HG03469 (cell line): Measurements from ENCODE around the gene NRF1.
"Not testable (repeated sequence)": the region's sequence is repeated elsewhere in the genome, so short reads cannot be mapped to it uniquely, and the experiment has no call there.

Experiments used
- ATAC-seq: cut with Tn5 transposase; IDR thresholded peaks from one replicate; pipeline ENCODE4 v1.9.1; 2021; ENCODE audit warnings: mild to moderate bottlenecking, moderate library complexity, moderate number of reproducible peaks; ENCODE audit not compliant: unreplicated experiment

NRF1 gene

GRCh38 chr7:129644634-129645230, 33.2 kb downstream of the NRF1 start:
- no peak for ATAC-seq

GRCh38 chr7:129646369-129647021, 35.0 kb downstream of the NRF1 start:
- ATAC-seq, result no peak

- no peak for ATAC-seq
These were observed 37.7 kb downstream of the NRF1 start for GRCh38 chr7:129649128-129649690.

- no peak for ATAC-seq
These were observed 38.7 kb downstream of the NRF1 start for GRCh38 chr7:129650056-129650758.

GRCh38 chr7:129652914-129653313, 41.4 kb downstream of the NRF1 start:
- ATAC-seq, result no peak

- ATAC-seq, result no peak
These were observed 44.3 kb downstream of the NRF1 start for GRCh38 chr7:129655811-129656210.

- ATAC-seq, result no peak
These were observed 45.8 kb downstream of the NRF1 start for GRCh38 chr7:129657363-129657762.

- ATAC-seq, result not testable (repeated sequence)
These were observed 48.4 kb downstream of the NRF1 start for GRCh38 chr7:129659907-129660306.

GRCh38 chr7:129661645-129662182, 50.2 kb downstream of the NRF1 start:
- ATAC-seq, result no peak

- ATAC-seq, result not testable (repeated sequence)
These were observed 51.7 kb downstream of the NRF1 start for GRCh38 chr7:129663240-129663639.

GRCh38 chr7:129664029-129665012, 52.8 kb downstream of the NRF1 start:
- ATAC-seq, result no peak

GRCh38 chr7:129665013-129665401, 53.5 kb downstream of the NRF1 start:
- ATAC-seq, result no peak

GRCh38 chr7:129667116-129667515, 55.6 kb downstream of the NRF1 start:
- ATAC-seq, result no peak

GRCh38 chr7:129667551-129667950, 56.0 kb downstream of the NRF1 start:
- no peak for ATAC-seq

- ATAC-seq, result no peak
These were observed 58.4 kb downstream of the NRF1 start for GRCh38 chr7:129669901-129670300.

GRCh38 chr7:129670656-129671055, 59.1 kb downstream of the NRF1 start:
- no peak for ATAC-seq

- ATAC-seq, result no peak
These were observed 59.7 kb downstream of the NRF1 start for GRCh38 chr7:129671266-129671665.

- not testable (repeated sequence) for ATAC-seq
These were observed 63.0 kb downstream of the NRF1 start for GRCh38 chr7:129674475-129674874.

GRCh38 chr7:129675521-129675920, 64.0 kb downstream of the NRF1 start:
- no peak for ATAC-seq
